GM18873 (cell line): ENCODE measurements around the gene CCL23.
"Not testable (repeated sequence)": the region's sequence is repeated elsewhere in the genome, so short reads cannot be mapped to it uniquely, and the experiment has no call there.

ENCODE experiments used
- ATAC-seq: cut with Tn5 transposase; IDR thresholded peaks from one replicate; pipeline ENCODE4 v1.9.1; 2021; ENCODE audit warnings: mild to moderate bottlenecking, moderate library complexity, moderate number of reproducible peaks; ENCODE audit not compliant: unreplicated experiment, low FRiP score

CCL23 gene

DNA sequence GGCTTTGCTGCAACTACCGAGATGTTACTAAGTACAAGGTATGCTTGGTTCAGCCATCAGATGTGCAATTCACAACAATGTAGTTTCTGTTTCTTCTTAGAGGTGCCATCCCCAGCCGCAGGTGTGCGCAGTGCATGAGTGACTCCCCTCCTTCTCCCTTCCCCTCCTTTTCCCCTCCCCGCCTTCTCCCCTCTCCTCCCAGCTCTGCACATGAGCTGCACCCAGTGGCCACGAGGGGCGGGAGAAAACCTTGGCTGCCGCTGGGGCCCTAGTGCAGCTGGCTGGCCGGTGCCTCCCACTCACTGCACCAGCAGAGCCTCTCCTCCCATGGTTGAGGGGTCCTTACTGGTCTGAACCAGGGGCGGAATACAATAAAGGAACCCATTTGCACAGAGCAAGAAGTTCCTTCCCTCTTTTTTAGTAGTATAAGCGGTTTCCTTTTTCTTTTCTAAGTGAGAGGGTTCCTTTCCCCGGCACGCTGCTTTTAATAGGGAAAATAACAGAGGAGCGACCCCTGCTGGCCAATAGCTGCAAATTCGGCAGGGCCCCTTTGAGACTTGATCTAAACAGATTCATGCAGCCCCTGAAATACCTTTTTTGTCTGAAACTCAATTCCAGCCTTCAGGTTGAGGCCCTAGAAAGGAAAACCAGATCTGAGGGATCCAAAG lies 8.6 kb downstream of the CCL23 start:
- no peak for ATAC-seq

DNA sequence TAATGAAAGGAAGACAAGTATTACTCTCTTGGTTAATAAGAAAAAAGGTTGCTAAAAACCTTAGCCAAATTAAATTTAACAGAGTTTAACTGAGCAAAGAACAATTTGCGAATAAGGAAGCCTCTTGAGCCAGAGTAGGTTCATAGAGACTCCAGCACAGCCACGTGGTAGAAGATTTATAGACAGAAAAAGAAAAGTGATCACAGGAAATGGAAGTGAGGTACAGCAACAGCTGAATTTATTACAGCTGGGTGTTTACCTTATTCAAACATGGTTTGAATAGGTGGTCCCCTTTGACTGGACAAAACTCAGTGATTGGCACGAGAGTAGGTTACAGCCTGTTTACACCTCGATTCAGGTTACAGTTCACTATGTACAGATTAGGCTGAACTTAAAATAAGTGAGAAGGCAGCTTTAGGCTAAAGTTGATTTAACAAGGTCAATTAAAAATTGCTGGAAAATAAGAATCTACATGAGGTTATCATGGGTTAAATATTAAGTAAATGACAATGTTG lies 13.1 kb downstream of the CCL23 start:
- ATAC-seq: no peak

DNA sequence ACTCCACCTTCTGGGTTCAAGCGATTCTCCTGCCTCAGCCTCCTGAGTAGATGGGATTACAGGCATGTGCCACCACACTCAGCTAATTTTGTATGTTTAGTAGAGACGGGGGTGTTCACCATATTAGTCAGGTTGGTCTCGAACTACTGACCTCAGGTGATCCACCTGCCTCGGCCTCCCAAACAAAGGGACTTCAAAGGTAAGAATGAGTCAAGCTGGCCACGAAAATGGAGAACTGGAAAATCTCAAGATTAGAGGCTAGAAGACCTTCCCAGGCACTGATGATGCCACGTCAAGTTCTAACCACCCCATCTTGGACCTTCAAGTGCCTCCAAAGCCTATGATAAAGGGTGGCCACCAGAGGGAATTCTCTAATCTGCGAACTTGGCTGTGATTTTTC lies 15.1 kb downstream of the CCL23 start:
- no peak for ATAC-seq

DNA sequence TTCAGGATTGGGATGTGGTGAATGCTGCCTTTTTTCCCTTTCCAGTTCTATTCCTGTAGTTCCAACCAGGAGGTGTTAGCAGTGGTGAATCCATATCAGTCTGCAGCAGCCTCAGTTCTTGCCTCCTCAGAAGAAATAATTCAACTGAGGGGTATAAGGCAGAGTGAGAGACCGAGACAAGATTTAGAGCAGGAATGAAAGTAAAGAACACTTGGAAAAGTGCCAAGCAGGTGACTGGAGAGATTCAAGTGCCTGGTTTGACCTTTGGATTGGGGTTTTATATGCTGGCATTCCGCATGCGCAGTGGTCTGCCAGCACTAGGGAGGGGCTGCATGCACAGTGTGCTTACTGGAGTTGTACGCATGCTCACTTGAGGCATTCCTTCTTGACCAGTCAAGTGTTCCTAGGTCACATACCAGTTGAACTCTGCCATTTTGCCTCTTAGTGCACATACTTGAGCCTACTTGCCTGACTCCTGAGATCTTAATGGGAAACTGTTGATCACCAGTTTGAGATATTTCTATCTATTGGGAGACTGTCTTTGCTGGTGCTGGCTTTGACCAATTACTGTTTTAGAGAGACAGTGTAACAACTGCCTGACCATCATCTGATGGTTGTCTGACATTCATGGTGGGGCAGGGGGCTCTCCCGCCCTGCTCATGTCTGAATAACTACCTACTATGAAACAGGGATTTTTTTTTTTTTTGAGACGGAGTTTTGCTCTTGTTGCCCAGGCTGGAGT lies 15.7 kb downstream of the CCL23 start:
- ATAC-seq: no peak

DNA sequence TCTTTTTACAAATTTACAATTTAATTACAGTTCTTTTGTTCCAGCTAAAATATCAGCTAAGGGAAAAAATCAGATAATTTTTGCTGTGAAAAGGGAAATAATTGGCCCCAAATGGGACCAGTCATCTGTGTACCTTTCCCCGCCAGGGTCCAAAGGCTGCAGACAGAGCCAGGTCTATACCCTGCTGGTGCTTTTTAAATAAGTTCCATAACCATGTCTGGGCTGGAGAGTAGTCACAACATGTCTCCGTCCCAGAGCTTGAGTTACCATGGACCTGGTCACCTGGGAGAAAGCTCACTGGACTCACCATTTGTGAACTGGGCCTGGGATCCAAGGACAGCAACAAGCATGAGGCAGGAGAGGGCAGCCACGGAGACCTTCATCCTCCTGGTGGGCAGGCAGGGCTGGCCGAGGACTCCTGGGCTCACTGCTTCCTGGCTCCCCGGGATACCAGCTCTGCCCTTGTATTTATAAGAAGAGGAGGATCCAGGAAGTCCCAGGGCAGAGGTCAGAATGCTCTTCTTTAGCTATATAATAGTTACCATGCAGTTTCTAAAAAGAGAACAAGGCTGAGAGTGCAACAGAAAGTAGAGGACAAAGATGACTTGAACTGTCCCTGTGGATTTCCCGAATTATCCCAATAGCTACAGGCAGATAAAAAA lies 16.5 kb downstream of the CCL23 start, which contains the start of gene CCL15:
CCL15 (minus strand) TSS at position 444 of the 662 bp plus-strand sequence; CDS start at position 383, 61 bp downstream.
- no peak for ATAC-seq

DNA sequence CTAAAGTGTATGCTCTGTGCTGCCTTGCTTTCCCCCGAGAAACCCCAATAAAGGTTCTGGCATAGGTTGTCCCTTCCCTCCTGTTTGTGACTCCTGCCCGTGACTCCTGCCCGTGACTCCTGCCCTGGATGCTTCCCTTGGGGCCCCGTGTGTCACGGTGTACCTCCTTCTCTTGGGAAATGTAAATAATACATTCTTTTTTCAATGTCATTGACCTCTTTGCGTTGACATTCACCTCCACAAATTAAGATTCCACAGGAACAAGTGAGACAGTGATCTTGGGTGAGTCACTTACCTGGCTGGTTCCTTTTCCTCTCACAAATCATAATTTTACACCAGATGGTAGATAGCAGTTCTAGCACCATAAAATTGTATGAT lies 17.1 kb downstream of the CCL23 start:
- ATAC-seq: no peak

DNA sequence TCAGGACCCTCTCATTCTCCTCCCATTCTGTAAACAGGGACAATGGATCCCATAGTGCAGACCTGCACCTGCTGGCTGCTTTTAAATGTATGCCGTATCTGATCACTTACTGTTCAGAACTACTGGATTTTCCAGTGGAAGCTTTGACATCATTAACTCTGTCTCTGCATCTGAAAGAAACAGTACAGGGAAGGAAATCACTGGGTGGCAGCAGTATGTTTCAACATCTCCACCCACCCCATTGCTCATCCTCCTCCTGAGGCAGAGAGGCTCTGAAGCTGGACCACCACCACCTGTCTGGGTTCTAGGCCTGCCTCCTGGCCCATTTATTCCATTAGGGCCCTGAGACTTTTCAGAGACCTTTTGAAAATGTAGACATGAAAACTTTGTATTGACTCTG lies 19.0 kb downstream of the CCL23 start:
- no peak for ATAC-seq

DNA sequence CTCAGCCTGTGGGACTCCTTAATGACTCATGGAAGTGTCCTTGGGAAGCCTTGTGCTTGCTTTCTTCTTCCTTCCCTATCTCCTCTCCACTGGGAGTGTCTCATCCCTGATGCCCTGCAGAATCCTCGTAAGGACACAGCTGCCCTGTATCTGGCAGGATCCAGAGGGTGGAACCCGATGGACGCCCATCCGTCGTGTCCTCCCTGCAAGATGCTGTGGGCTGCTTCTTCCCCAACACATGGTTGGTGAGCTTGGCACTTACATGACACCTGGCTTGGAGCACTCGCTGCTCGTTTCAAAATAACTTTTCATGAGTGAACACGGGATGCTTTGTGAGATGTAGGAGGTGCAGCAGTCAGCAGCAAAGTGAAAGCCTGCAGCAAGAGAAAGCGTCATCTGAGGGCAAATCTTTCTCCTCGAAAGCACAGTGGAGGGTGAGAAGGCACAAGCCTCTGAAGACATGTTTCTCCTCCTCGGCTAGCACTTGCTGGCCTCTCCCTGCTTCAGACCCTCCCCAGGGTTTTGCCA lies 19.7 kb downstream of the CCL23 start:
- ATAC-seq: no peak

DNA sequence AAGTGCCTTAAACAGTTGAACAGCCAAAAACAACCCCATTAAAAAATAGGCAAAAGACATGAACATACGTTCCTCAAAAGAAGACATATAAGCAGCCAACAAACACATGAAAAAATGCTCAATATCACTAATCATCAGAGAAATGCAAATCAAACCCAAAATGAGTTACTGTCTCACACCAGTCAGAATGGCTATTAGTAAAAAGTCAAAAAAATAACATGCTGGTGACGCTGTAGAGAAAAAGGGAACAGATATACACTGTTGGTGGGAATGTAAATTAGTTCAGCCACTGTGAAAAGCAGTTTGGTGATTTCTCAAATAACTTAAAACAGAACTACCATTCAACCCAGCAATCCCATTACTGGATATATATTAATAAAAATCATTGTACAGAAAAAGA lies 22.4 kb downstream of the CCL23 start:
- ATAC-seq: not testable (repeated sequence)

DNA sequence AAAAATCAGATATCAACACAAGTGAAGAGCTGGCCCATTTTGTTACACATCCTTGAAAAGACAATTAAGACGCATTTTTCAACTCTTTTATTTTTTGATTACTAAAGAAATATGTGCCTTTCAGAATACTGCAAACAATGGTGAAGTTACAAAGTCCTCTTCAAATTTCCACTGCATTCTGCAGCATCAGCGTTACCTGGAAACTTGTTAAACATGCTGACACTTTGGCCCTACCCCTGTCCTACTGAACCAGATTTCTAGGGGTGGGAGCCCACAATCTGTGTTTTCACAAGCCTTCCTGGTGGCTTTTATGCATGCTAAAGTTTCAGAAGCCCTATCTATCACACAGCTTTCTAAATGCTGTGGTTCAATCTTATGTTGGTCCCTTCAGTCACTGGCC lies 26.7 kb downstream of the CCL23 start:
- ATAC-seq: no peak

DNA sequence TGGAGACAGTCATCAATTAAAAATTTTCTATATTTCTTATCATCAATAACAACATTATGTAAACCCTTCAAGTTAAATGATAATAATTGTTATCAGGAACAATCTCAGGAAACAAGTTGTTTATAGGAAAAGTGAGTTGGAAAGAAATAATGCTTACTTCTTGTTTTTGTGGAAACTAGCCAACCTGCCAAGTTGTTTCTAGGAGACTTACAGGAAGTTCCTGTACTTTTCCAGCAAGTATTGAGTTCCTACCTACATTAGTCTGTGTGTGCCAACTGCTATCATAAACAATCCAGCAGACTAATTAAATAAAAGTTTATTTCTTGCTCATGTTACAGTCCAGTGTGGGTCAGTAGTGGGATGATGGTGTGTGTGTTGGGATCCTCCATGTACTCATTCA lies 29.6 kb downstream of the CCL23 start:
- no peak for ATAC-seq

DNA sequence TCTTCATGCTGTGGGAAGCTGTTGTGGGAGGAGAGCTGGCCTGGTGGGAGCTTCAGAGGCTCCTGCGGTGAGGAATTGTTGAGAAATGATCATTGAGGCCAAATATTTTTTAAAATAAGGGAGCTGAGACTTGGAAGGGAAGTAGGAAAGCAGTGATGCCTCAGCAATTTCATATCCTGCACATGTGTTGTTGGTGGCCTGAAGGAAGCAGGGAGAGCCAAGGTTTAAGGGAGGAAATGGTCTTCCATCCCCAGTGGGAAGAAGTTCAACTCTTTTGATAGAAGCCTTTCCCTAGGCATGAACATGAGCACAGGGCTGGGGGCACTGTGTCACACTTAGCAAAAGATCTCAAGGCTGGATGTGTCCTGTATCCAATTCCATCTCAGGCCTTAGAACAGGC lies 31.1 kb downstream of the CCL23 start, which contains the start of gene CCL14:
CCL14 (minus strand) TSS at position 87 of the 400 bp plus-strand sequence; CDS start at position 7, 80 bp downstream.
- no peak for ATAC-seq

DNA sequence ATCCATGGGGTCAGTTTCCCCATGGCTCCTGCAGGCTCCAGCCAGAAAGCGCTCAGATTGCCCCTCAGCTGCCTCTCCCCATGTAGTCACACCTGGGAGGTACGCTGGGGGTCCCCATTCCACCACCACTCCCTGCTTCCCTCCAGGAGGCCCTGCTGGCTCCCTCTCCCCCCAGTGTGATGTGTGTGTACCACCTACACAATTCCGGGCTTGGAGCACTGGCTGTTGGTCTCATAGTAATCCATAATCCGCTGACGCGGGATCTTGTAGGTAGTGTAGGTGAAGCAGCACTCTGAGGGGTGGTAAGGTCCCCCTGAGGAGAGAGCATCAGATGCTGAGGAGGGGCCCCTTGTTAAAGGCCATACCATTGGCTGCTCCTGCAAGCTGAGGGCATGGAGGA lies 33.6 kb downstream of the CCL23 start:
- ATAC-seq: no peak

DNA sequence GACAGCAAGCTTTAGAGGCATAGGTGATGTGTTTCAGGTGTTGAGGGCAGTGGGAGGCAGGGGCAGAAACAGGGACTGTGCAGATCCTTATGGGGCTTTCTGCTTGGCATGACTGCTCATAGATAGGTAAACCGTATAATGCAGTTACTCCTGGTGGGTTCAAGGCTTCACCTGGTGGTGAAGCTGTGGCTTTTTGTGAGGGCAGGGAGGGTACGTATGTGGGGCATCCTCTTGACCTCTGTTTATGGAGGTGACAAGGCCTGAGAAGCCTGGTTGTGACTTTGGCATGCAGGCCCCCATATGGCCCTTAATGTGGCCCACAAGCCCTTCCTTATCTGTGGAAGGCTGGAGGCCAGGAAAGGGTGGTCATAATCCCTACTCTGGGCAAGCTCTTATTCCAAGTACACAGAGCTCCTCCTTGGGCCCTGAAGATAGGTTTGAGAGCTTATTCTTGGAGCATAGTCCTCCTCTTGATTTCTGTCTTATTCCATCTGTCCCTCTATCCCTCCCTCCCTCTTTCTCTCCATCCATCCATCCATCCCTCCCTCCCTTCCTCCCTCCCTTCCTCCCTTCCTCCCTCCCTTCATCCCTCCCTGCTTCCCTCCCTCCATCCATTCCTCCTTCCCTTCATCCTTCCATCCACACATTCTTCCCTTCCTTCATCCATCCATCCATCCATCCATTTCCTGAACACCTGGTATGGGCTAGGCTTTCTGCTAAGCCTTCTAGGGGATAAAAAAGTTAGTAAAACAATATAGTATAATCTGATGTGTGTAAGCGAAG lies 35.2 kb downstream of the CCL23 start:
- no peak for ATAC-seq

DNA sequence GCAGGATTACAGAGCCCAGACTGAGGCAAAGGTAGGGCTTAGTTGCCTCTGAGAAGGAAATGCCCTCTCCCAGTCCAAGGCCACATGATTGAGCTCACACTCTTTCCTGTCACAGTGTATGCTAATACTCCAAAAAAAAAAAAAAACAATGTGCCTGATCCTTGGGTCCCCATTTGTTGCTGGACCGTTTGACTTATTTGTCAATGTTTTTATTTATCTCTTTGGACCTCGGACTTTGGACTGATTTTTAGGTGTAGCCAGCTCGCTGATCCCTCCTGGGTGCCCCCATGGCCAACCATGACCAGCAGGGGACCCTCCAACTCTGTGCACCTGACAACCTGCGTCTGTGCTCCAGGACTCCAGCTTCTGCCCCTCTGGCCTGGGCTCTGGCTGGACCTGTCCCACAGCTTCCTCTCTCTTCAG lies 35.9 kb downstream of the CCL23 start:
- no peak for ATAC-seq

DNA sequence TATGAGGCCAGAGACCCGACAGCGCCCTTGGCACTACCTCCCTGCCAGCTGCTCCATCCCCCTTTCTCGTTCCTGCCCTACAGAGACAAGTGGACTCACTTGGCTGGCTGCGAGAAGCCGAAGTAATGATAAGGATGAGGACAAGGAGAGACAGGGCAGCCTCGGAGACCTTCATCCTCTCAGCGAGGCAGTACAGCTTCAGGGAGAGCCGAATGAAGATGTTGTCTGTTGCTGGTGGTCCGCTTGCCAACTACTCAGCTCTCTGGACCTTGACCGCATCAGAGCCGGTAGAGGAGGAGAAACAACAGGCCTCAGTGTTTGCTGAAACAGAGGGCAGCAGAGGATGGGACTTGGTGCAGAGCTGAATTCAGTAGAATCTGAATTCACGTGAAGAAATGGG lies 36.5 kb downstream of the CCL23 start, which contains the start of gene CCL16:
CCL16 (minus strand) TSS at position 252 of the 400 bp plus-strand sequence; CDS start at position 175, 77 bp downstream.
- no peak for ATAC-seq

DNA sequence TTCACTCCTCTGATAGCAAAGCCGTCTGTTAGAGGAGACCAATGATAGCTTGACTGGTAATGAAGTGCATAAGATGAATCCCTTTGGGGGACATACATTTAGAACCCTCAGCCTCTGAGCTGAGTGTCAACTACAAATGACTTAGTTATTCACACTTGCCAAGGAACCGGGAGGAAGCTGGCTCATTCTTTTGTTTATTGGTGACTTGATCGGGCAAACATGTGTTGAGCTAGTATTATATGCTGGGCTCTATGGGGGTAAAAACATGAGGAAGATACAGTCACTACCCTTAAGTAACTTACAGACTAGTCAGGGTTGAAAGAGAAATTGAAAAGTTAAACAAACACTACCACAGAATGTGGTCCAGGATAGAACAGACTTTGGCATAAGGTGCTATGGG lies 39.4 kb downstream of the CCL23 start:
- no peak for ATAC-seq

DNA sequence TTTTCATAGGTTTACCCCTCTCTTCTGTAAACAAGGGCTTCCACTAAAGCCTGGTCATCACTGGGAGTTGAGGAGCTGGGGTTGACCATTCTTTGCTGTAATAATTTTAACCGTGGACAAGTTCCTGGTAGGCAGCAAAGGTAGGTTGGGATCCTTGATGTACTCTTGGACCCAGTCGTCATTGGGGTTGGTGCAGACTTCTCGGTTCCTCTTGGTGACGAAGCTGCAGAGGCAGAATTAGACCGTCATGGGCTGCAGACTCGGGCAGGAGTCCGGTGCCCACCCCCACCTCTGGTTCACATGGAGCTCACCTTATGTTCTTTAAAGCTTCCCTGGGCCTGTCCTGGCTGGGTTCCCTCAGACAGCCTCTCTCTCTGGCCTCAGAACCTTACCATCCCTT lies 40.3 kb downstream of the CCL23 start:
- no peak for ATAC-seq

DNA sequence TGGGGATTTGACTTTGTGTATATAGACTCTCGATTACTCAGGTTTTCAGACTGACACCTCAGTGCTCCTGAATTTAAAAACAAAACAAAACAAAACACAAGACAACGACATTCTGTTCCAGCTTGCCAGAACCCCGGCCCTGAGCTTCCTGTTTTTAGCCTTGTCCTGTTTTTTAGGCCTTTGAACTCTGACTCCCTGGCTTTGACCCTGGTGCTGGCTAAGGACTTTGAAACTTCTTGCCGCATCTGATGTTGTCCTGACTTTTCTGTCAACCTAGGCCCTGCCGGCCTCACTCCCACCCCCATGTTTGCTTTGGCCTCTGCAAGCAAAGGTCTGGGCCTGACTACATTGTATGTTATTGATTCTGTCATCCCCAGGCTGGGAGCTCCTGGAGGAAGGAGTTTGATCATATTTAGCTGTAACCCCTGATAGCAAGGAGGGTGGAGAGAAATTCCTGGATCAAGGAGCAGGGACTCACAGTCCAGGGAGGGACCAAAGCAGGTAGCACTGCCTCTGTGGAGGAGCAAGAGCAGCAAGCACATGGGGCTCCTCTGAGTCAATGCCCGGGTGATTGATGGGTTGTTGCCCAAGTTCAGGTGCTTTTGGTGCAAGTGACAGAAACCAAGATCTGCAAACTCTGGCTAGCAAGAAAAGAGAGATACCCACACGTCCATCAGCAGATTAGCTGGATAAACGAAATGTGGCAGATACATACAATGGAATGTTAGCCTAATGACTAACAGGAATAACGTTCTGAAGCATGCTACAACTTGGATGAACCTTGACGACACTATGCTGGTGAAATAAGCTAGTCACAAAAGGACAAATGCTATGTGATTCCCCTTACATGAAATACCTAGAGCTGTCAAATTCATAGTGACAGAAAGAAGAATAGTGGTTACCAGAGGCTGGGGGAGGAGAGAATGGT lies 44.2 kb downstream of the CCL23 start:
- no peak for ATAC-seq
